GM13977 (cell line): ENCODE results near the gene CXCR1.

Experiments
- DNase-seq: peaks from one replicate; pipeline ENCODE4 v3.0.0; 2012; ENCODE audit warnings: low spot score
- CTCF ChIP-seq: IDR thresholded peaks from 2 replicates; pipeline ENCODE4 v1.5.1; 2012; ENCODE audit warnings: mild to moderate bottlenecking, control low read depth; ENCODE audit not compliant: insufficient read depth; ENCODE audit errors: extremely low read depth, missing control alignments
- in situ Hi-C: fragments of 300-500 bp; cut with MboI; formaldehyde crosslinking; loops from one replicate; pipeline ENCODE4 v1.12.0; 2022; ENCODE audit warnings: low sequenced_read_pairs, low pct_unique_long_range_greater_than_20kb, mixed read lengths, inconsistent platforms; ENCODE audit not compliant: unreplicated experiment

Gene CXCR1

GRCh38 chr2:218152172-218152571 lies 14.6 kb downstream of the CXCR1 start:
- in situ Hi-C loops, result no loop called here
- no peak for DNase-seq
- TF ChIP-seq CTCF, result no peak

DNA sequence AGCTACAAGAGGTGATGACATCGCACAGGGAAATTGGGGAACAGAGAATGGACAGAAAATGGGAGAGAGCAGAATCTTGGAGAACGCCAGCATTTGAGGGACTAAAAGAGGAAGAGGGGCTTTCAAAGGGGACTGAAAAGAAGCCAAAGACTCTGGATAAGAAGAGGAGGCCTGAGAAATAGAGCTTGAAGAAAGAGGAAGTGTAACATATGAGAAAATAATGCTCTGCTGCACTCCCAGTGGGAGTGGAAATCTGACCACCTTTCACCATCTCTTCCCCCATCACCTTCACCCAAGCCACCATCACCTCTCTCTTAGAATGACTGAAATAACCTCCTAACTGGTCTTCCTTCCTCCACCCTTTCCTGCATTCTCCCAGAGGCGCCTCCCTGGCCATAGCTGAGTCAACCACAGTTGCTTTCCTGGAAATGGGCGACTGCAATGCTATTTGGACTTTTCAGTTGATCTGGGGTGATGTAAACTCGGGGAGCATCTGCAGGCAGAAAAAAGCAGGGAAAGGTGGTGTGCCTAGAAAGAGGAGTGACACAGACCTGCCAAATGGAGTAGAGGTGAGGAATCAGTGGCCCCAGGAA lies 16.8 kb downstream of the CXCR1 start:
- in situ Hi-C loops, result no loop called here
- no peak for TF ChIP-seq CTCF
- no peak for DNase-seq

- in situ Hi-C loops, result no loop called here
- DNase-seq, result no peak
- no peak for TF ChIP-seq CTCF
Measured at GRCh38 chr2:218149098-218149497, 17.7 kb downstream of the CXCR1 start.

GRCh38 chr2:218146056-218146455 lies 20.7 kb downstream of the CXCR1 start:
- no peak for TF ChIP-seq CTCF
- DNase-seq, result no peak
- in situ Hi-C loops, result no loop called here

DNA sequence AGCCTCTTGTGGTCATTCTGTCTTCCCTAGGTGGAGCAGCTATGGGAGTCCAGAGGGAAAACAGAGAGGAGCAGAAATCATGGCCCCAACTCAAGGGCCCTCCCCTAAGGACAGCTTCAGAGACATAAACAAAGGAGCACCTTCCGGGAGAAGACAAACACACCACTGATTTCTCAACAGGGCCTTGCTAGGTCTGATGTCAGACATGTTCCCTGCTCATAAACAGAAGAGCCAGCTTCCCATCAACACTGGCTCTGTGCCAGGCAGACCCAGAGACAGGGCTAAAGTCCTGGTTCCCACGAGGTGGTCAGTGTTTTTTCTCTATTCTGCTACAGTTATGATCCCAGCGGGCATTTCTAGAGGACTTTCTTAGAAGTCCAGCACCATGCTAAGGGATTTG lies 21.6 kb downstream of the CXCR1 start:
- in situ Hi-C loops, result no loop called here
- no peak for TF ChIP-seq CTCF
- DNase-seq, result no peak

- in situ Hi-C loops, result no loop called here
- DNase-seq, result no peak
- no peak for TF ChIP-seq CTCF
Measured at GRCh38 chr2:218138047-218138446, 28.7 kb downstream of the CXCR1 start.

GRCh38 chr2:218137514-218137913 lies 29.2 kb downstream of the CXCR1 start:
- no peak for TF ChIP-seq CTCF
- DNase-seq, result no peak
- in situ Hi-C loops, result no loop called here
